ENCODE measurements around the gene MAGEA4. TPM values are rescaled to one million over a fixed set of nuclear protein-coding genes. Genes with fewer than 3 reads are reported as not detected.

MAGEA4 gene, protein sequence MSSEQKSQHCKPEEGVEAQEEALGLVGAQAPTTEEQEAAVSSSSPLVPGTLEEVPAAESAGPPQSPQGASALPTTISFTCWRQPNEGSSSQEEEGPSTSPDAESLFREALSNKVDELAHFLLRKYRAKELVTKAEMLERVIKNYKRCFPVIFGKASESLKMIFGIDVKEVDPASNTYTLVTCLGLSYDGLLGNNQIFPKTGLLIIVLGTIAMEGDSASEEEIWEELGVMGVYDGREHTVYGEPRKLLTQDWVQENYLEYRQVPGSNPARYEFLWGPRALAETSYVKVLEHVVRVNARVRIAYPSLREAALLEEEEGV
- not detected in 2 replicates for total RNA-seq

DNA sequence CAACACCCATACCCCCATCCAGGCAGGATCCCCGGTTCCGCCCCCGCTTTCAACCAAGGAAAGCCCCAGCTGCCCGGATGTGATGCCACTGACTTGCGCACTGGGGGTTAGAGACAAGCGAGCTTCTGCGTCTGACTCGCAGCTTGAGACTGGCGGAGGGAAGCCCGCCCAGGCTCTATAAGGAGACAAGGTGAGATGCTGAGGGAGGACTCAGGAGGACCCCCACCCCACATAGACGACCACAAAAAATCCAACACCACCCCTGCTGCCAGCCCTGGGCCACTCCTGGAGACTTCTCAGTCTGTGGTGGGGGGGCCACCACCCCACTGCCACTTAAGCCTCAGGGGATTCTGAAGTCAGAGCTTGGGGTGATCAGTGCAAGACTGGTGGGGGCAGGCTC lies at the start of gene MAGEA4:
Gene MAGEA4 (plus strand): TSS at position 110 of the 400 bp plus-strand sequence. CDS start 10,776 bp downstream, outside the sequence.

Other genes with a start within 250 kb of the MAGEA4 start
- gene PRRG3, start 217.4 kb upstream of the MAGEA4 start, total RNA-seq = not detected in 2 replicates
- not detected in 2 replicates for gene FATE1, start 196.9 kb upstream of the MAGEA4 start, total RNA-seq
- not detected in 2 replicates for gene CNGA2, start 178.1 kb upstream of the MAGEA4 start, total RNA-seq
- 11.8 and 20.2 TPM in 2 replicates for gene GABRE, start 61.8 kb downstream of the MAGEA4 start, total RNA-seq
- not detected in 2 replicates for gene MAGEA10, start 225.7 kb downstream of the MAGEA4 start, total RNA-seq

Data from airway epithelial cell (primary cell).